ENCODE results near the gene ZNF219. TPM values are rescaled to one million over a fixed set of nuclear protein-coding genes. Genes with fewer than 3 reads are reported as not detected.

ZNF219 gene
- 13.0 TPM for polyA plus RNA-seq (2013, experiment 1 of 2)
- 11.8 TPM for polyA plus RNA-seq (2013, experiment 2 of 2)

- peak within 1 kb of the TSS; percentile 42 for H2AFZ ChIP-seq (ENCODE audit: low read depth, low read length)
- H2AK5ac ChIP-seq (ENCODE audit: low read length, severe bottlenecking) = peak within 1 kb of the TSS; percentile 9
- WGBS = 0% methylated on average over 17 of the region's 90 CpGs
- H3K23ac ChIP-seq (ENCODE audit: low read length in 2 of 2) = no peak within 1 kb of the TSS
- peak within 1 kb of the TSS; percentile 92 for H3K9ac ChIP-seq (ENCODE audit: low read length)
- peak within 1 kb of the TSS in 1 of 2 experiments; percentile 47 for H2BK12ac ChIP-seq (ENCODE audit: low read length in 2 of 2)
- H4K91ac ChIP-seq (ENCODE audit: low read length) = no peak within 1 kb of the TSS
- H3K14ac ChIP-seq (ENCODE audit: low read length in 2 of 2) = no peak within 1 kb of the TSS
- peak within 1 kb of the TSS in 1 of 2 experiments; percentile 14 for H3K4ac ChIP-seq (ENCODE audit: low read depth in 1 of 2, low read length in 2 of 2)
- peak within 1 kb of the TSS; percentile 78 for H3K4me2 ChIP-seq (ENCODE audit: low read length, poor library complexity, severe bottlenecking)
- H3K9me3 ChIP-seq (ENCODE audit: control insufficient read depth, low read length) = no peaks in the 10 kb centered on the region
- H2BK15ac ChIP-seq (ENCODE audit: low read depth, poor library complexity, severe bottlenecking) = no peak within 1 kb of the TSS
- peaks cover 12% of the 10 kb centered on the region for H3K79me1 ChIP-seq (replicated peaks; ENCODE audit: low read length, poor library complexity, severe bottlenecking)
- peaks cover 26% of the 10 kb centered on the region for H3K4me1 ChIP-seq (ENCODE audit: control insufficient read depth, insufficient read depth, low read depth, low read length)
- peak; percentile 52 for DNase-seq
- H3K27ac ChIP-seq (ENCODE audit: low read length, poor library complexity, severe bottlenecking) = peak within 1 kb of the TSS; percentile 88
- H2BK5ac ChIP-seq (ENCODE audit: low read depth, low read length, poor library complexity, severe bottlenecking) = no peak within 1 kb of the TSS
- peak within 1 kb of the TSS; percentile 72 for H4K8ac ChIP-seq (ENCODE audit: low read length)
- no peaks in the 10 kb centered on the region for H3K27me3 ChIP-seq (ENCODE audit: control insufficient read depth in 1 of 2, insufficient read depth in 1 of 2, low read length in 2 of 2)
- H3K18ac ChIP-seq (ENCODE audit: low read depth in 1 of 2, low read length in 2 of 2) = peak within 1 kb of the TSS in 1 of 2 experiments; percentile 42
- peak within 1 kb of the TSS; percentile 62 to 84 for H3K4me3 ChIP-seq (ENCODE audit: insufficient read depth in 1 of 2, low read depth in 1 of 2, low read length in 2 of 2)
- peak within 1 kb of the TSS; percentile 49 for H2BK120ac ChIP-seq (ENCODE audit: low read depth, low read length)
- H3K36me3 ChIP-seq (ENCODE audit: control insufficient read depth in 1 of 2, insufficient read depth in 2 of 2, low read depth in 1 of 2, low read length in 2 of 2) = peaks cover under 1 to 1% of the 10 kb centered on the region in 2 experiments
These were observed at the start of gene ZNF219 for GRCh38 chr14:21098076-21098891. TSS of gene ZNF219 (minus strand) at chr14:21098655. CDS start at chr14:21093591, 5,064 bp downstream.

- no peak for DNase-seq
- no peak overlapping the region for H3K27ac ChIP-seq (ENCODE audit: low read length, poor library complexity, severe bottlenecking)
- H2BK5ac ChIP-seq (ENCODE audit: low read depth, low read length, poor library complexity, severe bottlenecking) = no peak overlapping the region
- H2AK5ac ChIP-seq (ENCODE audit: low read length, severe bottlenecking) = no peak overlapping the region
- no peak overlapping the region for H2BK12ac ChIP-seq (ENCODE audit: low read length in 2 of 2)
- no peak overlapping the region for H3K14ac ChIP-seq (ENCODE audit: low read length in 2 of 2)
- H3K9me3 ChIP-seq (ENCODE audit: control insufficient read depth, low read length) = peaks cover 14% of the 10 kb centered on the region
- H3K27me3 ChIP-seq (ENCODE audit: control insufficient read depth in 1 of 2, insufficient read depth in 1 of 2, low read length in 2 of 2) = peaks cover 0 to under 1% of the 10 kb centered on the region in 2 experiments
- H3K36me3 ChIP-seq (ENCODE audit: control insufficient read depth in 1 of 2, insufficient read depth in 2 of 2, low read depth in 1 of 2, low read length in 2 of 2) = no peaks in the 10 kb centered on the region
- H2AFZ ChIP-seq (ENCODE audit: low read depth, low read length) = no peak overlapping the region
- no peak overlapping the region for H3K4ac ChIP-seq (ENCODE audit: low read depth in 1 of 2, low read length in 2 of 2)
- no peak overlapping the region for H4K8ac ChIP-seq (ENCODE audit: low read length)
- H3K79me1 ChIP-seq (replicated peaks; ENCODE audit: low read length, poor library complexity, severe bottlenecking) = no peaks in the 10 kb centered on the region
- H3K4me3 ChIP-seq (ENCODE audit: insufficient read depth in 1 of 2, low read depth in 1 of 2, low read length in 2 of 2) = no peak overlapping the region
- H4K91ac ChIP-seq (ENCODE audit: low read length) = no peak overlapping the region
- H3K23ac ChIP-seq (ENCODE audit: low read length in 2 of 2) = no peak overlapping the region
- H3K9ac ChIP-seq (ENCODE audit: low read length) = no peak overlapping the region
- no peak overlapping the region for H2BK15ac ChIP-seq (ENCODE audit: low read depth, poor library complexity, severe bottlenecking)
- no peak overlapping the region for H3K18ac ChIP-seq (ENCODE audit: low read depth in 1 of 2, low read length in 2 of 2)
- H3K4me2 ChIP-seq (ENCODE audit: low read length, poor library complexity, severe bottlenecking) = no peak overlapping the region
- no peaks in the 10 kb centered on the region for H3K4me1 ChIP-seq (ENCODE audit: control insufficient read depth, insufficient read depth, low read depth, low read length)
- H2BK120ac ChIP-seq (ENCODE audit: low read depth, low read length) = no peak overlapping the region
These were observed 47.0 kb upstream of the ZNF219 start for GRCh38 chr14:21145437-21145836.

GRCh38 chr14:21142357-21142756, 43.9 kb upstream of the ZNF219 start:
- Histone ChIP-seq H3K4me3 (ENCODE audit: insufficient read depth in 1 of 2, low read depth in 1 of 2, low read length in 2 of 2) (no peak overlapping the region), H3K23ac (ENCODE audit: low read length in 2 of 2) (no peak overlapping the region), H4K8ac (ENCODE audit: low read length) (no peak overlapping the region), H3K4ac (ENCODE audit: low read depth in 1 of 2, low read length in 2 of 2) (no peak overlapping the region), H2BK5ac (ENCODE audit: low read depth, low read length, poor library complexity, severe bottlenecking) (no peak overlapping the region), H2AK5ac (ENCODE audit: low read length, severe bottlenecking) (no peak overlapping the region), H4K91ac (ENCODE audit: low read length) (no peak overlapping the region), H3K27ac (ENCODE audit: low read length, poor library complexity, severe bottlenecking) (no peak overlapping the region), H3K4me2 (ENCODE audit: low read length, poor library complexity, severe bottlenecking) (no peak overlapping the region), H3K36me3 (ENCODE audit: control insufficient read depth in 1 of 2, insufficient read depth in 2 of 2, low read depth in 1 of 2, low read length in 2 of 2) (no peaks in the 10 kb centered on the region), H2BK15ac (ENCODE audit: low read depth, poor library complexity, severe bottlenecking) (no peak overlapping the region), H3K4me1 (ENCODE audit: control insufficient read depth, insufficient read depth, low read depth, low read length) (no peaks in the 10 kb centered on the region), H3K79me1 (replicated peaks; ENCODE audit: low read length, poor library complexity, severe bottlenecking) (no peaks in the 10 kb centered on the region), H2BK12ac (ENCODE audit: low read length in 2 of 2) (no peak overlapping the region), H3K14ac (ENCODE audit: low read length in 2 of 2) (no peak overlapping the region), H3K18ac (ENCODE audit: low read depth in 1 of 2, low read length in 2 of 2) (no peak overlapping the region), H2BK120ac (ENCODE audit: low read depth, low read length) (no peak overlapping the region), H2AFZ (ENCODE audit: low read depth, low read length) (no peak overlapping the region), H3K27me3 (ENCODE audit: control insufficient read depth in 1 of 2, insufficient read depth in 1 of 2, low read length in 2 of 2) (no peaks in the 10 kb centered on the region), H3K9ac (ENCODE audit: low read length) (no peak overlapping the region), H3K9me3 (ENCODE audit: control insufficient read depth, low read length) (peaks cover 14% of the 10 kb centered on the region)
- WGBS = no CpG with 5 or more reads among the region's 1 CpG
- no peak for DNase-seq

GRCh38 chr14:21136024-21136423, 37.6 kb upstream of the ZNF219 start:
- no peak overlapping the region for H3K4ac ChIP-seq (ENCODE audit: low read depth in 1 of 2, low read length in 2 of 2)
- no peak overlapping the region for H4K91ac ChIP-seq (ENCODE audit: low read length)
- DNase-seq = peak; percentile 26
- 0% methylated on average over 1 of the region's 1 CpG for WGBS
- H3K18ac ChIP-seq (ENCODE audit: low read depth in 1 of 2, low read length in 2 of 2) = no peak overlapping the region
- no peak overlapping the region for H3K4me2 ChIP-seq (ENCODE audit: low read length, poor library complexity, severe bottlenecking)
- no peaks in the 10 kb centered on the region for H3K27me3 ChIP-seq (ENCODE audit: control insufficient read depth in 1 of 2, insufficient read depth in 1 of 2, low read length in 2 of 2)
- H3K23ac ChIP-seq (ENCODE audit: low read length in 2 of 2) = no peak overlapping the region
- no peak overlapping the region for H2AFZ ChIP-seq (ENCODE audit: low read depth, low read length)
- no peak overlapping the region for H2BK15ac ChIP-seq (ENCODE audit: low read depth, poor library complexity, severe bottlenecking)
- no peak overlapping the region for H2BK5ac ChIP-seq (ENCODE audit: low read depth, low read length, poor library complexity, severe bottlenecking)
- peaks cover 8% of the 10 kb centered on the region for H3K9me3 ChIP-seq (ENCODE audit: control insufficient read depth, low read length)
- H3K14ac ChIP-seq (ENCODE audit: low read length in 2 of 2) = no peak overlapping the region
- H3K4me1 ChIP-seq (ENCODE audit: control insufficient read depth, insufficient read depth, low read depth, low read length) = no peaks in the 10 kb centered on the region
- H3K9ac ChIP-seq (ENCODE audit: low read length) = no peak overlapping the region
- no peak overlapping the region for H4K8ac ChIP-seq (ENCODE audit: low read length)
- no peak overlapping the region for H2AK5ac ChIP-seq (ENCODE audit: low read length, severe bottlenecking)
- H2BK120ac ChIP-seq (ENCODE audit: low read depth, low read length) = no peak overlapping the region
- no peaks in the 10 kb centered on the region for H3K36me3 ChIP-seq (ENCODE audit: control insufficient read depth in 1 of 2, insufficient read depth in 2 of 2, low read depth in 1 of 2, low read length in 2 of 2)
- no peak overlapping the region for H3K4me3 ChIP-seq (ENCODE audit: insufficient read depth in 1 of 2, low read depth in 1 of 2, low read length in 2 of 2)
- H2BK12ac ChIP-seq (ENCODE audit: low read length in 2 of 2) = no peak overlapping the region
- H3K27ac ChIP-seq (ENCODE audit: low read length, poor library complexity, severe bottlenecking) = no peak overlapping the region
- no peaks in the 10 kb centered on the region for H3K79me1 ChIP-seq (replicated peaks; ENCODE audit: low read length, poor library complexity, severe bottlenecking)
